Measurements from ENCODE around the gene GRP.

GRP gene

DNA sequence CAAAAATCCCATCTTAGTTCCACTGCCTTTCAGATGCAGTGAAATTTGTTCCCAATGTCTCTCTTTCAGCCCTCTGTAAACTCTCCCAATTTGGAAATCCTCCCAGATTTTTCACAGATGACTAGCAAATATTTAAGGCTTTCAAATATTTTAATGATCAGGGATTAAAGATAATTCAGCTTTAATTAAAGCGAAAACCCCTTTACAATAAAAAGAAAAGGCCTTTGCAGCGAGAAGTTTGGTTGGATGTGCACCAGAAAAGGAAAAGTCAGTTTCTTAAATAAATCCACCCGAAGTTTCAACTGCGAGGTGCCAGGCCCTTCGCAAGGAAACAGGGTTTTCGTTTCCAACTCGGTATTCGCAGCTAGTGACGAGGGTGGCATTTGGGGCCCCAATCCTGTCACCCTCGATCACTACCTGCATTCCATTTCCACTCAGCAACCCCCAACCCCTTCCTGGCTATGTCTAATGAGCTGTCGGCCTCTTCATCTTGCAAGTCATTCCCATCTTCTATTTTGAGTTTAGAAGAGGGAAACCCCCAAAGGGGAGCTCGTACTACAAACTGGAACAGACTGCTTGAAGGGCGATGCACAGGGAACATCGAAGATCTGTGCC, 51.8 kb downstream of the GRP start:
- TF ChIP-seq, protein P1, sequence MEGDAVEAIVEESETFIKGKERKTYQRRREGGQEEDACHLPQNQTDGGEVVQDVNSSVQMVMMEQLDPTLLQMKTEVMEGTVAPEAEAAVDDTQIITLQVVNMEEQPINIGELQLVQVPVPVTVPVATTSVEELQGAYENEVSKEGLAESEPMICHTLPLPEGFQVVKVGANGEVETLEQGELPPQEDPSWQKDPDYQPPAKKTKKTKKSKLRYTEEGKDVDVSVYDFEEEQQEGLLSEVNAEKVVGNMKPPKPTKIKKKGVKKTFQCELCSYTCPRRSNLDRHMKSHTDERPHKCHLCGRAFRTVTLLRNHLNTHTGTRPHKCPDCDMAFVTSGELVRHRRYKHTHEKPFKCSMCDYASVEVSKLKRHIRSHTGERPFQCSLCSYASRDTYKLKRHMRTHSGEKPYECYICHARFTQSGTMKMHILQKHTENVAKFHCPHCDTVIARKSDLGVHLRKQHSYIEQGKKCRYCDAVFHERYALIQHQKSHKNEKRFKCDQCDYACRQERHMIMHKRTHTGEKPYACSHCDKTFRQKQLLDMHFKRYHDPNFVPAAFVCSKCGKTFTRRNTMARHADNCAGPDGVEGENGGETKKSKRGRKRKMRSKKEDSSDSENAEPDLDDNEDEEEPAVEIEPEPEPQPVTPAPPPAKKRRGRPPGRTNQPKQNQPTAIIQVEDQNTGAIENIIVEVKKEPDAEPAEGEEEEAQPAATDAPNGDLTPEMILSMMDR (IDR thresholded peaks at IDR 0.05; ENCODE audit: control insufficient read depth, extremely low read depth, insufficient read depth): no peak
- H3K4me3 ChIP-seq (ENCODE audit: low read depth, low read length): no peak overlapping the region
- DNase-seq (ENCODE audit: low read depth): no peak

DNA sequence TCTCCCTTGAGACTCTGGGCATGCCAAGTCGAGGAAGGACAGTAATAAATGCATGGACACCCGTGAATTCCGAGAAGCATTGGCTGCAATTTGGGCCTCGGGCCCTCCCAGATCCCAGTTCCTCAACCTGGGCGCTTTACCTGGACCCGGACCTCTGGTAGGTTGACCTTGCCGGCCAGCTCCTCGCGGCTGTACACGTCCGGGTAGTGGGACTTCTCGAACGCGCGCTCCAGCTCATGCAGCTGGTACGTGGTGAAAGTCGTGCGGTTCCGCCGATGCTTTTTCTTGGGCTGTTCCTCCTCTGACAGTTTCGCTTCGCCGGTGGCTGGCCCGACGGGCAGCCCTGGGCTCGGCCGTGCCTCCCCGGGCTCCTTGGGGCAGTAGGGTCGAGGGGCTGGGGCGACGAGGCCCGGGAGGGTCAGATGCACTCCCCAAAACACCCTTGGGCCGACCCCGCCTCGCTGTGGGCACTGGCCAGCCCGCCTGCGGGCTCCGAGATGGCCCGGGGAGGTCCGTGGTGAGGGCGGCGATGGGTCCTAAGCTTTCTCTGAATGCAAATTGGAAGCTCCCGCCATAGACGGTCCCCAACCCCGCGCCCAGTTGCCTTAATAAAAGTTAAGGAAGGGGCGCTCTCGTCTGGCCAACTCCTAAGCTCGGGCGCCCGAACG, 52.4 kb downstream of the GRP start:
- no peak overlapping the region for H3K4me3 ChIP-seq (ENCODE audit: low read depth, low read length)
- TF ChIP-seq, protein P1 (IDR thresholded peaks at IDR 0.05; ENCODE audit: control insufficient read depth, extremely low read depth, insufficient read depth): no peak
- DNase-seq (ENCODE audit: low read depth): no peak

DNA sequence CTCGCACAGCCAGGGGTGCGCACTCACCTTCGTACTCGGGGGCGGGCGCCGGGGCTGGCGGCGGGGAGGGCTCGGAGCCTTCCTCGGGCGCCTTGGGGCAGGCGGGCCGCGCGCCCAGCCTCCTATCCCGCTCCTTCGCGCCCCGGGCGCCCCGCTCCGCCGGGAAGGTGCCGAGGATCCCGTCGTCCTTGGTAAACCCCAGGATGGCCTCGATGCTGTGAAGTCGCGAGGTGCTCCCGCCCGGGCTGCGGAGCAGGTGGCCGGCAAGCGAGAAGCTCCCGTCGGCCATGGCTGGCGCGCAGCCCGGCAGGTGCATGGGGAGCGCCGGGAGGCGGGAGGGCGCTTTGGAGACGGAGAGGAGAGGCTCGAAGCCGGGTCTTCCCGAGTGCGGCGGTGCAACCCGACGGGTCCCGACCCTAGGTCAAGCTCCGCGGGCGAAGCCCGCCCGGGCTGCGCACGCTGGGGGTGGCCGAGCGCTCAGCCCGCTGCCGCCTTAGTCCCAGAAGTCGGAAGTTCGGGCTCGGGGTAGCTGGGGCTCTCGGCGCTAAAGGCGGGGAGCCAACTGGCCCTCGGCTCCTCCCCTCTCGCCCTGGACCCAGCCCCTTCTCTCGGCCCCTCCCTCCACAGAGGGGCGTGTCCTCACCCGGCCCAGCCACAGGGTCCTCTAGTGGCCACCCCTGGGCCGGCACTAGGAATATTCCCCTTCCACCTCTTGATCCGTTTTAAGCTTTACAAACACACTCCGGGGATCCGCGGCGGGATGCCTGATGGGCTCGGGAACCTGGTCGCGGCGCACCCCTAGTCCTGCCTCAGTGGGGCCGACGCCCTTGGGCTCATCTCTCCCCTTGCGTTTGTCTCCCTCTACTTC, 53.2 kb downstream of the GRP start, which contains the start of gene RAX:
TSS of gene RAX (minus strand) at position 564 of the 868 bp plus-strand sequence. CDS start at position 316, 248 bp downstream.
- TF ChIP-seq, protein P1 (IDR thresholded peaks at IDR 0.05; ENCODE audit: control insufficient read depth, extremely low read depth, insufficient read depth): no peak
- H3K4me3 ChIP-seq (ENCODE audit: low read depth, low read length): no peak within 1 kb of the TSS
- DNase-seq (ENCODE audit: low read depth): no peak

DNA sequence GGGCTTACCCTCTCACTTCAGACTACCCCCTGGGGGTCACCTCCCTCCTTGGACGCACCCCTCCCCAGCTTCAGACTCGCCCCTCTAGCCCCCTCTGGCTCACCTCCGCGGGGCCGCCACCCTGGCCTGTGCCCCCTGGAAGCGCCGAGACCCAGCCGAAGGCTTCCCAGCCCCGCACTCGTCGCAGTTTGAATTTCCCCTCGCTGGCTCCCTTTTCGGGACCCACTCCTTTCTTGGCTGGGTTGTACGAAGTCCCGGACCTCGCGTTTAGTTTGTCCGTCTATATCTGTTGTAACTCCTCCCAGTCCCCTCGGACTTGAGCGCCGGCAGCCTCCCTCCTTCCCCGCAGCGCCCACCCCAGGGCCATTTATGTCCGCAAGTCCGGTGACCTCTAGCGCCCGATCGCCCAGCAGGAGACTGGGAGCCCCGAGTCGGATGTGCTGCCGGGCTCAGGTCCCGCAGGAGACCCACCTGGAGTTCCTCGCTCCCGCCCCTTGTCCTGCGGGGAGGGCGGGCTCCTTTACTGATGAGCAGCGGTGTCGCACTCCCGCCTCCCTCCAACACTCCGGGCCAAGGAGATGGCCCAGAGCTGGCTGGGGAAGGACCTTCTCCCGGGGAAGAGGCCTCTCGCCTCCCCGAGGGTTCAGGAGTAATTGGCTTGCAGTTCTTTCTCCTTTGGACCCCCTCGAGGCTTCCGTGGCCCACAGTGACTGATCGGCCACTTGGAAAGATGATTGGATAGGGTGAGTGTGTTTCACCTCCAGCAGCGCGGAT, 54.0 kb downstream of the GRP start:
- DNase-seq (ENCODE audit: low read depth): no peak
- TF ChIP-seq, protein P1 (IDR thresholded peaks at IDR 0.05; ENCODE audit: control insufficient read depth, extremely low read depth, insufficient read depth): no peak
- H3K4me3 ChIP-seq (ENCODE audit: low read depth, low read length): no peak overlapping the region

DNA sequence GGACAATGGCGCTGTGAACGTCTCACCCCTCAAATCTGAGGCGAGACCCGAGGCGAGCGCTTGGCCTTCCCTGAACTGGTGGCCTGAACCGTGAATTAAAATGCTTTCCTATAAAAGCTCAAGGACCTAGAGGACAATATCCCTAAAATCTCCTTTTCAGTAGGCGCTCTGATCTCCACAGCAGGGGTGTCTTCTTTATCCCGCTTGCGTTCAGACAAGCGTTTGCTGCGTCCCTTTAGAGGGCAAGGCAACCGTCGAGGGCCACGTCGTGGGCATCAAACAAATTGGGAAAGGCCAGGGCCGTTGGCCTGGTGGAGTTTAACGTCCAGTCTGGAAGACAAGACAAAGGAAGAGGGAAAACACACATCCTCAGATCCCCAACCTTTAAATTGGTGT, 54.6 kb downstream of the GRP start:
- TF ChIP-seq, protein P1 (IDR thresholded peaks at IDR 0.05; ENCODE audit: control insufficient read depth, extremely low read depth, insufficient read depth): no peak
- H3K4me3 ChIP-seq (ENCODE audit: low read depth, low read length): no peak overlapping the region
- no peak for DNase-seq (ENCODE audit: low read depth)

DNA sequence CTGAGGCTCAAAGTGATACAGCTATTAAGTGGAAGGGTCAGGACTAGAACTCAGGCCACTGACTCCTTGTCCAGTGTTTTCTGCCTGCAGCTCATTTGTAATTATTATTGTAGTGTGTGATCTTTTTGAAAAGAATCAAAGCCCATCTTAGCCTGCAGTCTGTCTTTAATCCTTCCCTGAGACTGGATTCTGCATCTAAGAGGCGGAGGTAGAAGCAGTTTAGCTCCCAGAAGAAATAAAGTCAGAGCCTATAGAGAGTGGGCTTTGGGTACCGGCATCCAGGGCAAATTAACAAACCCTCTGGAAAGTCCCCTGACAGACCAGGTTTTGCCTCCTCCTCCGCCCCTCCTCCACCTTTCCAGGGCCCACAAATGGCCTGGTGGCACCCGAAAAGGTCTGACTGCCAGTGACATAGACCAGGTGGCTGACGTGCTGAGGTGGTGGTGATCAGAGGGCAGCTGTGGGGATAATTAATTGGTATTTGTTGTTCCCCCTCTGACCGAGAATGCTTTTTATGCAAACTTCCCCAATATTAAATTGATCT, 55.5 kb downstream of the GRP start:
- DNase-seq (ENCODE audit: low read depth): no peak
- TF ChIP-seq, protein P1 (IDR thresholded peaks at IDR 0.05; ENCODE audit: control insufficient read depth, extremely low read depth, insufficient read depth): no peak
- H3K4me3 ChIP-seq (ENCODE audit: low read depth, low read length): no peak overlapping the region

Measured in LNCaP clone FGC (cell line).